Caco-2 (cell line): ENCODE results near the gene KRTAP10-8. TPM values are rescaled to one million over a fixed set of nuclear protein-coding genes. Genes with fewer than 3 reads are reported as not detected.
"Not testable (repeated sequence)": the region's sequence is repeated elsewhere in the genome, so short reads cannot be mapped to it uniquely, and the experiment has no call there.

Source experiments
- BruUV-seq: library from RNA; stranded (reverse); fragments of 400-500 nt; replicated peaks from 2 replicates; lab custom pipeline; 2021; lab: Mats Ljungman, UMichigan
- CTCF ChIA-PET: fragments of 300-600 bp; sonication (Branson Sonifier 250); formaldehyde crosslinking; loops from one replicate; lab custom pipeline; 2022; ENCODE audit warnings: antibody characterized with exemption; lab: Charles Lee
- POLR2A ChIA-PET: fragments of 300-600 bp; sonication (Branson Sonifier 250); formaldehyde crosslinking; loops from one replicate; lab custom pipeline; 2022; ENCODE audit warnings: antibody characterized with exemption; lab: Charles Lee
- DNase-seq, 2 experiments: peaks; one replicate each; pipeline versions ENCODE4 v3.0.0 to v3.0.0-alpha.2; 2020 to 2022
- H3K27me3 ChIP-seq: replicated peaks from 2 replicates; pipeline ENCODE4 v1.6.0; 2011; ENCODE audit warnings: low read length; ENCODE audit not compliant: control insufficient read depth, insufficient read depth
- H3K36me3 ChIP-seq: 2 replicates; pipeline ENCODE4 v1.5.1; 2011; ENCODE audit warnings: low read length; ENCODE audit not compliant: control insufficient read depth, insufficient read depth
- H3K4me1 ChIP-seq: fragments of 250-450 bp; sonication (Bioruptor Pico); 2 replicates; pipeline ENCODE4 v1.5.1; 2020; ENCODE audit warnings: mild to moderate bottlenecking
- H3K4me3 ChIP-seq: 2 replicates; pipeline ENCODE4 v1.5.1; 2011; ENCODE audit warnings: low read depth, mild to moderate bottlenecking, control low read depth, low read length
- H3K9me3 ChIP-seq: fragments of 250-450 bp; sonication (Bioruptor Pico); 2 replicates; pipeline ENCODE4 v1.5.1; 2020; ENCODE audit warnings: mild to moderate bottlenecking, moderate library complexity
- H3K27ac Mint-ChIP-seq: one replicate; pipeline ENCODE4 v1.8.0; 2022; ENCODE audit warnings: mixed read lengths; ENCODE audit not compliant: unreplicated experiment
- H3K27me3 Mint-ChIP-seq: one replicate; pipeline ENCODE4 v1.8.0; 2022; ENCODE audit warnings: mixed read lengths; ENCODE audit not compliant: insufficient read depth, unreplicated experiment
- H3K36me3 Mint-ChIP-seq: one replicate; pipeline ENCODE4 v1.8.0; 2022; ENCODE audit warnings: mild to moderate bottlenecking, mixed read lengths; ENCODE audit not compliant: insufficient read depth, unreplicated experiment
- H3K4me1 Mint-ChIP-seq: one replicate; pipeline ENCODE4 v1.8.0; 2022; ENCODE audit warnings: low read depth, mixed read lengths; ENCODE audit not compliant: unreplicated experiment
- H3K4me3 Mint-ChIP-seq: one replicate; pipeline ENCODE4 v1.8.0; 2022; ENCODE audit warnings: mild to moderate bottlenecking, moderate library complexity, mixed read lengths; ENCODE audit not compliant: unreplicated experiment
- H3K9me3 Mint-ChIP-seq: one replicate; pipeline ENCODE4 v1.8.0; 2022; ENCODE audit warnings: mixed read lengths; ENCODE audit not compliant: unreplicated experiment
- intact Hi-C: fragments of 100-400 bp; cut with micrococcal nuclease; formaldehyde crosslinking; loops from one replicate; pipeline ENCODE4 v1.10.0; 2022; ENCODE audit not compliant: unreplicated experiment
- total RNA-seq: library from RNA; stranded (reverse); gene quantifications from 2 replicates; pipeline ENCODE4 v1.2.3, GENCODE V29; 2022
- TF ChIP-seq, protein P1 (sequence below), 2 experiments: fragments of 200-600 bp in 1 of 2; IDR thresholded peaks; 1 replicate in 1 of 2; 2 replicates in 1 of 2; pipeline versions ENCODE4 v1.5.1 to v1.8.0; 2011 to 2022; ENCODE audit warnings: antibody characterized with exemption in 1 of 2, control low read depth in 1 of 2, inconsistent platforms in 1 of 2, low read depth in 1 of 2, low read length in 1 of 2, mild to moderate bottlenecking in 1 of 2, moderate library complexity in 1 of 2; ENCODE audit not compliant: insufficient read depth in 1 of 2, severe bottlenecking in 1 of 2, unreplicated experiment in 1 of 2

Gene KRTAP10-8
- total RNA-seq, 1 experiment from 2014 or later: not detected

DNA sequence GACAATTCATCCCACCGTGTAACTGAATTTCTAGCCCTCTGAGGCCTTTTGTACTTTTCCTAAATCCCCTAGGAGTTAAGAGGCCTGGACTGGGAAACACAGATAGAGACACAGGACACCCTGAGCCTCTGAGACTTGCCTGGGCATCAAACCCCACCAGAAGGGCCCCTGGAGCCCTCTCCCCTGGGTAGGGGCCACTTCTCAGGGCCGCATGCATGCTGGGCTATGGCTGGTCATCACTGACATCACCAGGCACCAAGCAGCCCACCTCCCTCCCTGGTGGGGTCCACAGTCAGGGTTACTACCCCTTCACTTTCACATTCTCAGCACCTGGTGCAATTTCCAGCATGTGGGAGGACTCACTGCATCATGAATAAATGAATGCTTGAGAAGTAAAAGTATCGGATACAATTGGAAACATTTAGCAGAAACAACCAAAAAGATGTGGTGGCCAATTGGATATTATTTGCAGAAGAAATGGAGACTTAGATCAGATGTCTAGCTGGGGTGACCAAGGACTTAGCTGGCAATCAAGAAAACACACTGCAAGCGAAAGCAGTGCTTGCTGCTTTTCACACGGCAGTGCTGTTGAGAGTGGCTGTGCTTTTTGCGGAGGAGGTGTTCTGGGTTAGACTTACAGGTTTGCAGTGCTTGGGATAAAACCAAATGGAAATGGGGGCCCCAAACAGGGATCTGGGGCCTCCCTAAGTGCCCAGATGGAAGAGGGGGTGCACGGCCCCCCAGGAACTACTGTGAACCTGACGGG lies 12.4 kb upstream of the KRTAP10-8 start:
- Mint-ChIP-seq H3K27ac (no peak overlapping the region), H3K4me3 (no peak overlapping the region), H3K27me3 (peaks cover 8% of the 10 kb centered on the region), H3K4me1 (peaks cover 7% of the 10 kb centered on the region), H3K36me3 (no peaks in the 10 kb centered on the region), H3K9me3 (peaks cover 18% of the 10 kb centered on the region)
- intact Hi-C loops: no loop called here
- Histone ChIP-seq H3K9me3 (no peaks in the 10 kb centered on the region), H3K4me3 (no peak overlapping the region), H3K36me3 (no peaks in the 10 kb centered on the region), H3K27me3 (no peaks in the 10 kb centered on the region), H3K4me1 (no peaks in the 10 kb centered on the region)
- no TSS peak for BruUV-seq
- POLR2A ChIA-PET: no interaction called here
- DNase-seq: no peak
- CTCF ChIA-PET: no interaction called here
- TF ChIP-seq, protein P1, sequence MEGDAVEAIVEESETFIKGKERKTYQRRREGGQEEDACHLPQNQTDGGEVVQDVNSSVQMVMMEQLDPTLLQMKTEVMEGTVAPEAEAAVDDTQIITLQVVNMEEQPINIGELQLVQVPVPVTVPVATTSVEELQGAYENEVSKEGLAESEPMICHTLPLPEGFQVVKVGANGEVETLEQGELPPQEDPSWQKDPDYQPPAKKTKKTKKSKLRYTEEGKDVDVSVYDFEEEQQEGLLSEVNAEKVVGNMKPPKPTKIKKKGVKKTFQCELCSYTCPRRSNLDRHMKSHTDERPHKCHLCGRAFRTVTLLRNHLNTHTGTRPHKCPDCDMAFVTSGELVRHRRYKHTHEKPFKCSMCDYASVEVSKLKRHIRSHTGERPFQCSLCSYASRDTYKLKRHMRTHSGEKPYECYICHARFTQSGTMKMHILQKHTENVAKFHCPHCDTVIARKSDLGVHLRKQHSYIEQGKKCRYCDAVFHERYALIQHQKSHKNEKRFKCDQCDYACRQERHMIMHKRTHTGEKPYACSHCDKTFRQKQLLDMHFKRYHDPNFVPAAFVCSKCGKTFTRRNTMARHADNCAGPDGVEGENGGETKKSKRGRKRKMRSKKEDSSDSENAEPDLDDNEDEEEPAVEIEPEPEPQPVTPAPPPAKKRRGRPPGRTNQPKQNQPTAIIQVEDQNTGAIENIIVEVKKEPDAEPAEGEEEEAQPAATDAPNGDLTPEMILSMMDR (IDR thresholded peaks at IDR 0.05; ENCODE audit: insufficient read depth in 1 of 2, low read depth in 1 of 2, low read length in 1 of 2, severe bottlenecking in 1 of 2, unreplicated experiment in 1 of 2): no peak

DNA sequence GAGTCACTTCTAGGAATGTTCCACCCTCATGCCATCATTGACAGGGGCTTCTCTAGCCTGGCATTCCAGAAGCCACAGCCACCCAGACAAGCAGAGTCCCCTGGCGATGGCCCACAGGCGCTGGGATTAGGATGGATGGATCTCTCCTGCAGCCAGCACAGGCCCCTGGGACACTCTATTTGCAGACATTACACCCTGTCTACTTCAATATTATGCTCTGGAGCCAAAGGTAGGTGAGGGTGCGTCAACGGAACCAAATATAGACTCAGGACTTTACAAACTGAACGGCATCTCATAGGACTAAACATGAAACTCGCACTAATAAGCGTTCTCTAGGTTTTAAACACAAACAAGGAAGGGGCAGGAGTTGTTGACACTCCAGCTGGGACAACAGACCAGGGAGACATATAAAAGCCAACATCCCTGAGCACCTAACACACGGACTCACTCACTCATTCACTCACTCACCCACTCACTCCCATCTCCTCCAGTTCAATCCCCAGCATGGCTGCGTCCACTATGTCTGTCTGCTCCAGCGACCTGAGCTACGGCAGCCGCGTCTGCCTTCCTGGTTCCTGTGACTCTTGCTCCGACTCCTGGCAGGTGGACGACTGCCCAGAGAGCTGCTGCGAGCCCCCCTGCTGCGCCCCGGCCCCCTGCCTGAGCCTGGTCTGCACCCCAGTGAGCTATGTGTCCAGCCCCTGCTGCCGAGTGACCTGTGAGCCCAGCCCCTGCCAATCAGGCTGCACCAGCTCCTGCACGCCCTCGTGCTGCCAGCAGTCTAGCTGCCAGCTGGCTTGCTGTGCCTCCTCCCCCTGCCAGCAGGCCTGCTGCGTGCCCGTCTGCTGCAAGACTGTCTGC lies 11.5 kb upstream of the KRTAP10-8 start, which contains the start of gene KRTAP10-7:
KRTAP10-7 (plus strand) TSS at position 480 of the 861 bp plus-strand sequence; CDS start at position 505, 25 bp downstream.
- not testable (repeated sequence) for H3K27ac Mint-ChIP-seq

DNA sequence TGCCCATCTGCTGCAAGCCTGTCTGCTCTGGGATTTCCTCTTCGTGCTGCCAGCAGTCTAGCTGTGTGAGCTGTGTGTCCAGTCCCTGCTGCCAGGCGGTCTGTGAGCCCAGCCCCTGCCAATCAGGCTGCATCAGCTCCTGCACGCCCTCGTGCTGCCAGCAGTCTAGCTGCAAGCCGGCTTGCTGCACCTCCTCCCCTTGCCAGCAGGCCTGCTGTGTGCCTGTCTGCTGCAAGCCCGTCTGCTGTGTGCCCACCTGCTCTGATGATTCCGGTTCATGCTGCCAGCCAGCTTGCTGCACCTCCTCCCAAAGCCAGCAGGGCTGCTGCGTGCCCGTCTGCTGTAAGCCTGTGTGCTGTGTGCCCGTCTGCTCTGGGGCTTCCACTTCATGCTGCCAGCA lies 10.8 kb upstream of the KRTAP10-8 start:
- CTCF ChIA-PET, intact Hi-C loops, H3K27me3 ChIP-seq, H3K4me1 ChIP-seq, BruUV-seq, H3K4me1 Mint-ChIP-seq, H3K36me3 Mint-ChIP-seq, H3K4me3 Mint-ChIP-seq, POLR2A ChIA-PET, H3K9me3 ChIP-seq, H3K27ac Mint-ChIP-seq, H3K36me3 ChIP-seq, DNase-seq, H3K4me3 ChIP-seq: not testable (repeated sequence)
- peaks cover 10% of the 10 kb centered on the region for H3K27me3 Mint-ChIP-seq
- H3K9me3 Mint-ChIP-seq: peaks cover 18% of the 10 kb centered on the region

More for the DNA sequence above, 11.5 kb upstream of the KRTAP10-8 start, which contains the start of gene KRTAP10-7:
- H3K27me3 Mint-ChIP-seq, H3K27me3 ChIP-seq, H3K4me1 Mint-ChIP-seq, H3K4me3 Mint-ChIP-seq, H3K4me3 ChIP-seq, intact Hi-C loops, BruUV-seq, CTCF ChIA-PET, H3K36me3 ChIP-seq, H3K4me1 ChIP-seq, H3K9me3 ChIP-seq, POLR2A ChIA-PET, H3K36me3 Mint-ChIP-seq, DNase-seq: not testable (repeated sequence)
- peaks cover 18% of the 10 kb centered on the region for H3K9me3 Mint-ChIP-seq
